HG02938 (cell line): ENCODE measurements around the gene PABPN1L.

Experiments
- ATAC-seq: cut with Tn5 transposase; IDR thresholded peaks from one replicate; pipeline ENCODE4 v1.9.1; 2021; ENCODE audit warnings: mild to moderate bottlenecking, moderate library complexity; ENCODE audit not compliant: unreplicated experiment

Gene PABPN1L

GRCh38 chr16:88815227-88815626, 51.2 kb downstream of the PABPN1L start:
- ATAC-seq = no peak

- ATAC-seq = no peak
Observed at GRCh38 chr16:88814144-88814502, 52.3 kb downstream of the PABPN1L start.
